ENCODE results near the gene ILKAP. TPM values are rescaled to one million over a fixed set of nuclear protein-coding genes. Genes with fewer than 3 reads are reported as not detected.

The ILKAP gene
- total RNA-seq, 2 experiments from 2014 or later: 55.3 to 56.6 TPM

- CTCF ChIA-PET: interaction anchor here (0.6 kb wide), 1 partner anchor 647 kb away, joined by 3 read pairs; no protein-coding TSS in a partner anchor
- POLR2A ChIA-PET: interaction anchor here (0.6 kb wide), 1 partner anchor 622 kb away, joined by 3 read pairs; no protein-coding TSS in a partner anchor
Measured at GRCh38 chr2:238238766-238239542, 35.5 kb upstream of the ILKAP start.

- POLR2A ChIA-PET: no interaction called here
- CTCF ChIA-PET: no interaction called here
Measured at GRCh38 chr2:238238311-238238765, 34.8 kb upstream of the ILKAP start.

- CTCF ChIA-PET: no interaction called here
- POLR2A ChIA-PET: no interaction called here
Measured at GRCh38 chr2:238237431-238238135, 34.1 kb upstream of the ILKAP start.

GRCh38 chr2:238236571-238236970, 33.1 kb upstream of the ILKAP start:
- ChIA-PET CTCF (no interaction called here), POLR2A (interaction anchor here (0.5 kb wide), 1 partner anchor 147 kb away, joined by 3 read pairs; no protein-coding TSS in a partner anchor)

- ChIA-PET CTCF (no interaction called here), POLR2A (interaction anchor here (0.5 to 0.7 kb wide), 2 partner anchors 146 to 313 kb away, joined by 3 read pairs; no protein-coding TSS in a partner anchor)
Measured at GRCh38 chr2:238235856-238236255, 32.4 kb upstream of the ILKAP start.

GRCh38 chr2:238235331-238235732, 31.8 kb upstream of the ILKAP start:
- POLR2A ChIA-PET: interaction anchor here (0.7 kb wide), 1 partner anchor 312 kb away, joined by 3 read pairs; no protein-coding TSS in a partner anchor
- CTCF ChIA-PET: no interaction called here

GRCh38 chr2:238233625-238234024, 30.1 kb upstream of the ILKAP start:
- POLR2A ChIA-PET: no interaction called here

GRCh38 chr2:238231809-238232208, 28.3 kb upstream of the ILKAP start:
- POLR2A ChIA-PET: no interaction called here
- CTCF ChIA-PET: interaction anchor here (0.8 kb wide), 1 partner anchor 309 kb away, joined by 3 read pairs; no protein-coding TSS in a partner anchor

More at GRCh38 chr2:238233625-238234024, 30.1 kb upstream of the ILKAP start:
- CTCF ChIA-PET: no interaction called here

- ChIA-PET CTCF (interaction anchor here (0.6 to 0.8 kb wide), 2 partner anchors 232 to 308 kb away, joined by 3 read pairs; no protein-coding TSS in a partner anchor), POLR2A (no interaction called here)
Measured at GRCh38 chr2:238231251-238231793, 27.8 kb upstream of the ILKAP start.

GRCh38 chr2:238230699-238231098, 27.2 kb upstream of the ILKAP start:
- CTCF ChIA-PET: interaction anchor here (0.6 kb wide), 1 partner anchor 233 kb away, joined by 3 read pairs; no protein-coding TSS in a partner anchor
- POLR2A ChIA-PET: no interaction called here

- ChIA-PET POLR2A (no interaction called here), CTCF (no interaction called here)
Measured at GRCh38 chr2:238228700-238229099, 25.2 kb upstream of the ILKAP start.

- ChIA-PET CTCF (no interaction called here), POLR2A (no interaction called here)
Measured at GRCh38 chr2:238227587-238228032, 24.1 kb upstream of the ILKAP start.

GRCh38 chr2:238226698-238227586, 23.4 kb upstream of the ILKAP start:
- POLR2A ChIA-PET: no interaction called here
- CTCF ChIA-PET: no interaction called here

GRCh38 chr2:238225911-238226697, 22.6 kb upstream of the ILKAP start:
- ChIA-PET POLR2A (no interaction called here), CTCF (no interaction called here)

- POLR2A ChIA-PET: no interaction called here
- CTCF ChIA-PET: no interaction called here
Measured at GRCh38 chr2:238225121-238225520, 21.6 kb upstream of the ILKAP start.

- ChIA-PET CTCF (no interaction called here), POLR2A (no interaction called here)
Measured at GRCh38 chr2:238224356-238225035, 21.0 kb upstream of the ILKAP start.

GRCh38 chr2:238220892-238221521, 17.5 kb upstream of the ILKAP start:
- POLR2A ChIA-PET: no interaction called here
- CTCF ChIA-PET: no interaction called here
